Upper lobe of right lung (tissue), 1 donor: ENCODE results near the gene VWCE. TPM values are rescaled to one million over a fixed set of nuclear protein-coding genes. Genes with fewer than 3 reads are reported as not detected.
A peak's percentile ranks its signal among the peaks of the same experiment; 100 is the strongest.

Source experiments
- ATAC-seq: fragments of 200-7000 bp; cut with Tn5 transposase; one replicate; pipeline ENCODE4 v1.9.1; 2020; ENCODE audit warnings: mild to moderate bottlenecking, moderate library complexity
- DNase-seq: peaks from one replicate; pipeline ENCODE4 v3.0.0-alpha.2; 2020
- H3K27ac ChIP-seq: fragments of 200-600 bp; one replicate; pipeline ENCODE4 v1.8.0; 2022
- H3K27me3 ChIP-seq: fragments of 200-600 bp; one replicate; pipeline ENCODE4 v1.8.0; 2022; ENCODE audit warnings: mild to moderate bottlenecking
- H3K36me3 ChIP-seq: fragments of 200-600 bp; one replicate; pipeline ENCODE4 v1.8.0; 2022
- H3K4me1 ChIP-seq: fragments of 200-600 bp; one replicate; pipeline ENCODE4 v1.8.0; 2022
- H3K4me3 ChIP-seq: fragments of 200-600 bp; one replicate; pipeline ENCODE4 v1.8.0; 2022; ENCODE audit warnings: mild to moderate bottlenecking
- H3K9me3 ChIP-seq: fragments of 200-600 bp; one replicate; pipeline ENCODE4 v1.8.0; 2022
- CTCF ChIP-seq: fragments of 200-600 bp; IDR thresholded peaks from one replicate; pipeline ENCODE4 v1.8.0; 2022; ENCODE audit warnings: antibody characterized with exemption
- intact Hi-C: fragments of 100-400 bp; cut with DNase I; formaldehyde crosslinking; loops from one replicate; pipeline ENCODE4 v1.11.0; 2022
- total RNA-seq: library from RNA; stranded (reverse); fragmentation: NEBNext Ultra II Directional; extraction: Animal tissue kit (Norgen Biotek cat#: 25700); gene quantifications from one replicate; pipeline ENCODE4 v1.2.1, GENCODE V29; 2021
- donor health status: DM: no; HTN: yes; CAD: no; lungs with severe emphysema.

VWCE gene
- total RNA-seq, 1 donor from 2014 or later: 1.5 TPM

GRCh38 chr11:61334434-61335354, 39.6 kb upstream of the VWCE start:
- H3K27me3 ChIP-seq: no peaks in the 10 kb centered on the region
- intact Hi-C loops: no loop called here
- DNase-seq (no peak), ATAC-seq (no peak)
- H3K4me3 ChIP-seq: no peak overlapping the region
- H3K36me3 ChIP-seq: peaks cover 8% of the 10 kb centered on the region
- no peak for TF ChIP-seq CTCF
- H3K4me1 ChIP-seq: peaks cover 26% of the 10 kb centered on the region
- no peaks in the 10 kb centered on the region for H3K9me3 ChIP-seq
- H3K27ac ChIP-seq: no peak overlapping the region

- DNase-seq (no peak), ATAC-seq (no peak)
- Histone ChIP-seq H3K4me1 (peaks cover 26% of the 10 kb centered on the region), H3K9me3 (no peaks in the 10 kb centered on the region), H3K27me3 (no peaks in the 10 kb centered on the region), H3K27ac (peak overlapping the region; percentile 93), H3K4me3 (peak overlapping the region; percentile 97), H3K36me3 (peaks cover 17% of the 10 kb centered on the region)
- intact Hi-C loops: no loop called here
- TF ChIP-seq CTCF: no peak
Observed at GRCh38 chr11:61333550-61334433, 38.7 kb upstream of the VWCE start.

GRCh38 chr11:61332797-61333549, 37.9 kb upstream of the VWCE start, which contains the start of the genes DDB1 and TKFC:
Gene DDB1 (minus strand): TSS chr11:61333105. CDS start chr11:61332968, 137 bp downstream.
Gene TKFC (plus strand): TSS chr11:61333228. CDS start chr11:61334729, 1,501 bp downstream.
- no peak for TF ChIP-seq CTCF
- Histone ChIP-seq H3K27ac (peak within 1 kb of the TSS; percentile 93), H3K4me3 (peak within 1 kb of the TSS; percentile 97), H3K4me1 (peaks cover 26% of the 10 kb centered on the region), H3K36me3 (peaks cover 25% of the 10 kb centered on the region), H3K9me3 (no peaks in the 10 kb centered on the region), H3K27me3 (no peaks in the 10 kb centered on the region)
- intact Hi-C loops: no loop called here
- DNase-seq: peak; percentile 99
- peak; percentile 97 for ATAC-seq

GRCh38 chr11:61332281-61332796, 37.2 kb upstream of the VWCE start:
- H3K9me3 ChIP-seq: no peaks in the 10 kb centered on the region
- ATAC-seq (peak; percentile 1), DNase-seq (no peak)
- intact Hi-C loops: no loop called here
- peak overlapping the region; percentile 97 for H3K4me3 ChIP-seq
- TF ChIP-seq CTCF: no peak
- peaks cover 32% of the 10 kb centered on the region for H3K36me3 ChIP-seq
- peaks cover 26% of the 10 kb centered on the region for H3K4me1 ChIP-seq
- H3K27ac ChIP-seq: peak overlapping the region; percentile 93
- no peaks in the 10 kb centered on the region for H3K27me3 ChIP-seq

- ATAC-seq (no peak), DNase-seq (no peak)
- Histone ChIP-seq H3K27ac (no peak overlapping the region), H3K4me1 (peaks cover 26% of the 10 kb centered on the region), H3K9me3 (no peaks in the 10 kb centered on the region), H3K4me3 (peak overlapping the region; percentile 97), H3K27me3 (no peaks in the 10 kb centered on the region), H3K36me3 (peaks cover 39% of the 10 kb centered on the region)
- TF ChIP-seq CTCF: no peak
- intact Hi-C loops: no loop called here
Observed at GRCh38 chr11:61331651-61332050, 36.5 kb upstream of the VWCE start.
